ENCODE measurements around the gene CYSLTR1. TPM values are rescaled to one million over a fixed set of nuclear protein-coding genes. Genes with fewer than 3 reads are reported as not detected.
"Not testable (repeated sequence)": the region's sequence is repeated elsewhere in the genome, so short reads cannot be mapped to it uniquely, and the experiment has no call there.

The CYSLTR1 gene
- total RNA-seq, 4 donors from 2014 or later, result 0.24 to 1.1 (median 0.76) TPM; not detected in 1

DNA sequence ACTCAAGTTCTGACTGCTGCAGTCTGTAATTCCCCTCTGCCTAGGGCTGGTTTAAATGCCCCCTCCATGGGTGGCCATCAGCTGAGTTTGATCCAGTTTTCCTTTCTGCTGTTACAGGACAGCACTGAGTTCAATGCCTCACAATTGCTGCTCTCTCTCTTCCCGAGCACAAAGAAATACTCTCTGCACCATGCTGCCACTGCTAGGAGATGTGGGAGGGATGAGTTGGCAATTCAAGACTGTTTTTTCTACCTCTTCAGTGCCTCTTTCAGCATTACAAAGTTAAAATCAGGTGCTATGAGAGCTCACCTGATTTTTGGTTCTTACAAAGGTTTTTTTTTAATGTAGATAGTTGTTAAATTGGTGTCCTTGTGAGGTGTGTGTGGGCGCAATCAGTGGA lies 24.3 kb downstream of the CYSLTR1 start:
- no peak for ATAC-seq
- in situ Hi-C loops (cut with MboI; ENCODE audit: low sequenced_read_pairs in 4 of 4), result no loop called here
- no peak for DNase-seq

DNA sequence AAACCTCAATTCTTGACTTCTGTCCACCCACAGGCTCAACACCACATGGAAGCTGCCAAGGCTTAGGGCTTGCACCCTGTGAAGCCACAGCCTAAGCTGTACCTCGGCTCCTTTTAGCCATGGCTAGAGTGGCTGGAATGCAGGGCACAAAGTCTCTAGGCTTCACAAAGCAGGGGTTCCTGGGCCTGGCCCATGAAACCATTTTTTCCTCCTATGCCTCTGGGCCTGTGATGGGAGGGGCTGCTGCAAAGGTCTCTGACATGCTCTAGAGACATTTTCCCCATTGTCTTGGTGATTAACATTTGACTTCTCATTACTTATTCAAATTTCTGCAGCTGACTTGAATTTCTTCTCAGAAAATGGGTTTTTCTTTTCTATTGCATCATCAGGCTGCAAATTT lies 26.5 kb downstream of the CYSLTR1 start:
- H3K27ac ChIP-seq; H3K4me3 ChIP-seq; intact Hi-C loops (cut with DNase I; ENCODE audit: low total_unique reads); H3K36me3 ChIP-seq; H3K9me3 ChIP-seq; DNase-seq; H3K27me3 ChIP-seq; ATAC-seq; in situ Hi-C loops (cut with MboI; ENCODE audit: low sequenced_read_pairs in 4 of 4); H3K4me1 ChIP-seq: not testable (repeated sequence)

More for the DNA sequence above, 24.3 kb downstream of the CYSLTR1 start:
- H3K4me3 ChIP-seq, result no peak overlapping the region
- H3K9me3 ChIP-seq, result no peaks in the 10 kb centered on the region
- no peaks in the 10 kb centered on the region for H3K36me3 ChIP-seq
- no peak overlapping the region for H3K27ac ChIP-seq
- TF ChIP-seq POLR2A (IDR thresholded peaks at IDR 0.05), result no peak
- TF ChIP-seq, protein P1, sequence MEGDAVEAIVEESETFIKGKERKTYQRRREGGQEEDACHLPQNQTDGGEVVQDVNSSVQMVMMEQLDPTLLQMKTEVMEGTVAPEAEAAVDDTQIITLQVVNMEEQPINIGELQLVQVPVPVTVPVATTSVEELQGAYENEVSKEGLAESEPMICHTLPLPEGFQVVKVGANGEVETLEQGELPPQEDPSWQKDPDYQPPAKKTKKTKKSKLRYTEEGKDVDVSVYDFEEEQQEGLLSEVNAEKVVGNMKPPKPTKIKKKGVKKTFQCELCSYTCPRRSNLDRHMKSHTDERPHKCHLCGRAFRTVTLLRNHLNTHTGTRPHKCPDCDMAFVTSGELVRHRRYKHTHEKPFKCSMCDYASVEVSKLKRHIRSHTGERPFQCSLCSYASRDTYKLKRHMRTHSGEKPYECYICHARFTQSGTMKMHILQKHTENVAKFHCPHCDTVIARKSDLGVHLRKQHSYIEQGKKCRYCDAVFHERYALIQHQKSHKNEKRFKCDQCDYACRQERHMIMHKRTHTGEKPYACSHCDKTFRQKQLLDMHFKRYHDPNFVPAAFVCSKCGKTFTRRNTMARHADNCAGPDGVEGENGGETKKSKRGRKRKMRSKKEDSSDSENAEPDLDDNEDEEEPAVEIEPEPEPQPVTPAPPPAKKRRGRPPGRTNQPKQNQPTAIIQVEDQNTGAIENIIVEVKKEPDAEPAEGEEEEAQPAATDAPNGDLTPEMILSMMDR (IDR thresholded peaks at IDR 0.05 in 4 of 5, conservative IDR thresholded peaks at IDR 0.05 in 1 of 5), result no peak
- H3K27me3 ChIP-seq, result no peaks in the 10 kb centered on the region
- intact Hi-C loops (cut with DNase I; ENCODE audit: low total_unique reads), result no loop called here
- no peaks in the 10 kb centered on the region for H3K4me1 ChIP-seq

DNA sequence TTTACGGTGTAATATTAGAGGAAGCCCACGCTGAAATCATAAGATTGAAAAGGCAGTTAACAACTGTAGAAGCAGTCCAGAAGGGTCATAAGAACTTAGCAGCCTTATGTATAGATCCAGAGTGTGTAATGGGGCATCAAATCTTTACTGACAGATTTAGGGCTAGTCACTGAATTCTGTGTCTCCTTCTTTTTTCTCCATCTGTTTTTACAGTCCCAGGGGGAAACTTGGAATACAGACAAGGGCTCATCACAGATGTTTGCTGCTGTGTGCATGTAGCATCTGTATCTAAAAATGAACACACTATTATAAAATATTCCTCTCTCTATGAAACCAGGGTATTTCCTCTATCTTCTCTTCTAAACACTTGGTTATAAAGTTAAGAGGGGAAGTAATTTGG lies 43.9 kb downstream of the CYSLTR1 start:
- Histone ChIP-seq H3K27ac (no peak overlapping the region), H3K36me3 (no peaks in the 10 kb centered on the region), H3K9me3 (no peaks in the 10 kb centered on the region), H3K4me1 (no peaks in the 10 kb centered on the region), H3K27me3 (no peaks in the 10 kb centered on the region), H3K4me3 (no peak overlapping the region)
- TF ChIP-seq, protein P1 (IDR thresholded peaks at IDR 0.05 in 4 of 5, conservative IDR thresholded peaks at IDR 0.05 in 1 of 5), result no peak
- TF ChIP-seq POLR2A (IDR thresholded peaks at IDR 0.05), result no peak
- no peak for DNase-seq
- in situ Hi-C loops (cut with MboI; ENCODE audit: low sequenced_read_pairs in 4 of 4), result no loop called here
- intact Hi-C loops (cut with DNase I; ENCODE audit: low total_unique reads), result no loop called here
- ATAC-seq, result no peak

DNA sequence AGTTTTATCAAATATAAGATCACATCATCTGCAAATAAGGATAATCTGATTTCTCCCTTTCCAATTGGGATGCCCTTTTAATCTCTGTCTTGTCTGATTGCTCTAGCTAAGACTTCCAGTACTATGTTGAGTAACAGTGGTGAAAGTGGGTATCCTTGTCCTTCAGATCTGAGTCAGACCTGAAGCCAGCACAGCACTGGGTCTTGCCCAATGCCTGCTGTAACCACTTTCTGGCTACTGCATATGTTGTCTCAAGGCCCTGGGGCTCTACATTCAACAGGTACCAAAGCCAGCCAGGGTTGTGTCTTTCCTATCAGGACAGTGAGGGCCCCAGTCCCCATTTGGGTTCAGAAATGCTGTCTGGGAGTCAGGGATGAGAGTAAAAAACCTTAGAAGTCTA lies 90.3 kb downstream of the CYSLTR1 start:
- H3K4me1 ChIP-seq, result no peaks in the 10 kb centered on the region
- no peak for DNase-seq
- TF ChIP-seq POLR2A (IDR thresholded peaks at IDR 0.05), result no peak
- TF ChIP-seq, protein P1 (IDR thresholded peaks at IDR 0.05 in 4 of 5, conservative IDR thresholded peaks at IDR 0.05 in 1 of 5), result no peak
- H3K36me3 ChIP-seq, result no peaks in the 10 kb centered on the region
- no peaks in the 10 kb centered on the region for H3K27me3 ChIP-seq
- no peak for ATAC-seq
- H3K9me3 ChIP-seq, result no peaks in the 10 kb centered on the region
- in situ Hi-C loops (cut with MboI; ENCODE audit: low sequenced_read_pairs in 4 of 4) (no loop called here), intact Hi-C loops (cut with DNase I; ENCODE audit: low total_unique reads) (no loop called here)
- H3K4me3 ChIP-seq, result no peak overlapping the region
- H3K27ac ChIP-seq, result no peak overlapping the region

DNA sequence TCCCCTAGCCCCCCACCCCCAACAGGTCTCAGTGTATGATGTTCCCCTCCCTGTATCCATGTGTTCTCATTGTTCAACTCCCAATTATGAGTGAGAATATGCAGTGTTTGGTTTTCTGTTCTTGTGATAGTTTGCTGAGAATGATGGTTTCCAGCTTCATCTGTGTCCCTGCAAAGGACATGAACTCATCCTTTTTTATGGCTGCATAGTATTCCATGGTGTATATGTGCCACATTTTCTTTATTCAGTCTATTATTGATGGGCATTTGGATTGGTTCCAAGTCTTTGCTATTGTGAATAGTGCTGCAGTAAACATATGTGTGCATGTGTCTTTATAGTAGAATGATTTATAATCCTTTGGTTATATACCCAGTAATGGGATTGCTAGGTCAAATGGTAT lies 101.4 kb downstream of the CYSLTR1 start:
- H3K4me1 ChIP-seq; DNase-seq; H3K36me3 ChIP-seq; intact Hi-C loops (cut with DNase I; ENCODE audit: low total_unique reads); H3K9me3 ChIP-seq; H3K4me3 ChIP-seq; in situ Hi-C loops (cut with MboI; ENCODE audit: low sequenced_read_pairs in 4 of 4); H3K27ac ChIP-seq; ATAC-seq; H3K27me3 ChIP-seq: not testable (repeated sequence)

Other genes starting within 250 kb of the CYSLTR1 start
- gene PGK1, start 223.4 kb downstream of the CYSLTR1 start, total RNA-seq, result 100 to 1,000 TPM; 220 to 392 (median 310) TPM
- 10 to 100 TPM; 16.3 to 24.0 (median 18.5) TPM for gene TAF9B, start 188.0 kb downstream of the CYSLTR1 start, total RNA-seq